Heart left ventricle (tissue), 16 donors: ENCODE measurements around the gene UBALD2. TPM values are rescaled to one million over a fixed set of nuclear protein-coding genes. Genes with fewer than 3 reads are reported as not detected.
A peak's percentile ranks its signal among the peaks of the same experiment; 100 is the strongest.

Experiments used
- ATAC-seq, 4 donors: fragments of 200-7000 bp; cut with Tn5 transposase; one replicate each; pipeline ENCODE4 v1.9.1; 2020 to 2022; ENCODE audit warnings: moderate library complexity in 4 of 4, mild to moderate bottlenecking in 3 of 4, moderate number of reproducible peaks in 1 of 4
- DNase-seq, 5 donors: peaks; one replicate each; pipeline ENCODE4 v3.0.0-alpha.2; 2020
- H3K27ac ChIP-seq, 12 donors: fragments of 200-600 bp; sonication (generic) in 4 of 12; one replicate each; pipeline versions ENCODE4 v1.5.0 to v1.8.0; 2016 to 2022; ENCODE audit warnings: mild to moderate bottlenecking in 2 of 12
- H3K27me3 ChIP-seq, 9 donors: fragments of 200-600 bp; sonication (generic) in 2 of 9; one replicate each; pipeline versions ENCODE4 v1.5.1 to v1.8.0; 2016 to 2022; ENCODE audit warnings: mild to moderate bottlenecking in 3 of 9
- H3K36me3 ChIP-seq, 9 donors: fragments of 200-600 bp; sonication (generic) in 2 of 9; one replicate each; pipeline versions ENCODE4 v1.5.0 to v1.8.0; 2018 to 2022; ENCODE audit warnings: mild to moderate bottlenecking in 2 of 9
- H3K4me1 ChIP-seq, 12 donors: fragments of 200-600 bp; sonication (generic) in 4 of 12; one replicate each; pipeline versions ENCODE4 v1.5.0 to v1.8.0; 2016 to 2022; ENCODE audit warnings: mild to moderate bottlenecking in 3 of 12
- H3K4me3 ChIP-seq, 12 donors: fragments of 200-600 bp; sonication (generic) in 4 of 12; one replicate each; pipeline versions ENCODE4 v1.5.0 to v1.8.0; 2017 to 2022; ENCODE audit warnings: mild to moderate bottlenecking in 9 of 12, moderate library complexity in 4 of 12
- H3K9me3 ChIP-seq, 12 donors: fragments of 200-600 bp; sonication (generic) in 4 of 12; one replicate each; pipeline versions ENCODE4 v1.5.0 to v1.8.0; 2016 to 2022; ENCODE audit warnings: mild to moderate bottlenecking in 1 of 12
- POLR2A ChIP-seq, 2 donors: fragments of 450-650 bp; IDR thresholded peaks; one replicate each; pipeline ENCODE4 v1.6.1; 2017; ENCODE audit warnings: antibody characterized with exemption in 2 of 2, mild to moderate bottlenecking in 2 of 2, moderate library complexity in 2 of 2
- WGBS, 4 donors: extraction: QIAGEN DNeasy Blood & Tissue Kit in 2 of 4; methylation state at CpG; one replicate each; pipeline versions ENCODE4 v1.1.5 to v1.1.7; 2013 to 2018; 5-methylcytosine and 5-hydroxymethylcytosine counted together
- intact Hi-C, 10 donors: fragments of 100-400 bp; cut with DNase I; formaldehyde crosslinking; loops; one replicate each; pipeline versions ENCODE4 v1.11.1 to v1.14.2; 2022
- long read RNA-seq, 3 donors: library from polyadenylated mRNA; unstranded; transcript quantifications; one replicate each; pipeline ENCODE4 v2.0.0, GENCODE V29; 2020 to 2021
- polyA plus RNA-seq, 2 donors: library from polyadenylated mRNA; stranded (reverse); fragments of 200-250 nt; gene quantifications; one replicate each; pipeline ENCODE4 v1.2.3, GENCODE V29; 2013
- total RNA-seq, 9 donors: library from RNA; depleted of rRNA in 2 of 9; stranded (reverse); fragments of >200 nt in 2 of 9; fragmentation: NEBNext Ultra II Directional in 3 of 9; extraction: Animal tissue kit (Norgen Biotek cat#: 25700) in 3 of 9; gene quantifications; one replicate each; pipeline versions ENCODE4 v1.1.0 to v1.2.4, GENCODE V29; 2016 to 2023
- TF ChIP-seq, protein P1 (sequence below), 12 donors: fragments of 200-600 bp; sonication (generic) in 4 of 12; IDR thresholded peaks; one replicate each; pipeline versions ENCODE4 v1.5.0 to v1.8.0; 2018 to 2022; ENCODE audit warnings: antibody characterized with exemption in 12 of 12, mild to moderate bottlenecking in 5 of 12
- donor health status: ischemic (EF 13 %, LVEDD 7.1; RV severe dilation, severe dysfunction).
- donor health status: healthy with polysubstance abuse.
- donor health status: DM: no; HTN: yes; CAD: no.
- donor health status: DM: no; HTN: no; CAD: no.
- donor health status: ischemic (EF 25% LVEDD 6.9; RV normal size, moderate dysfunction).
- donor health status: ischemic (EF 25% LVEDD 5.7; RV mildly dilated, moderate dysfunction).
- donor health status: healthy.
- donor health status: DM: yes; HTN: yes; CAD: no.
- donor health status: ischemic (EF 35%, LVEDD 5.7; RV mildly dilated, moderate dysfunction).
- donor health status: nonischemic (EF 11% LVEDD 7.7; RV severe dilation, severe dysfunction).
- donor health status: DM: yes; HTN: yes; CAD: no.
- donor health status: PGD.
- donor health status: ischemic (EF 29% LVEDD 5.4; RV normal size, mild dysfunction).
- donor health status: nonischemic (EF 23%, LVEDD 6.1; RV moderate dilation, normal function).

UBALD2 gene
- 10 to 100 TPM in 8 of 9 donors, 1 to 10 TPM in 1; 8.5 to 49.8 (median 24.5) TPM for total RNA-seq
- 10 to 100 TPM; 12.5 to 18.5 TPM for polyA plus RNA-seq
- long read RNA-seq, donor 1, transcript UBALD2-201 (3 exons, 1,593 nt), result major isoform, 11 of 17 reads
- long read RNA-seq, donor 1, partial matches to known transcripts, result 0 of 17 reads
- long read RNA-seq, donor 1, other reads (novel, unspliced or antisense), result 6 of 17 reads
- long read RNA-seq, donor 2, partial matches to known transcripts, result 0 of 2 reads
- long read RNA-seq, donor 2, other reads (novel, unspliced or antisense), result 2 of 2 reads
- long read RNA-seq, donor 3, transcript UBALD2-201 (3 exons, 1,593 nt), result major isoform, 12 of 24 reads
- long read RNA-seq, donor 3, partial matches to known transcripts, result 0 of 24 reads
- long read RNA-seq, donor 3, other reads (novel, unspliced or antisense), result 12 of 24 reads

DNA sequence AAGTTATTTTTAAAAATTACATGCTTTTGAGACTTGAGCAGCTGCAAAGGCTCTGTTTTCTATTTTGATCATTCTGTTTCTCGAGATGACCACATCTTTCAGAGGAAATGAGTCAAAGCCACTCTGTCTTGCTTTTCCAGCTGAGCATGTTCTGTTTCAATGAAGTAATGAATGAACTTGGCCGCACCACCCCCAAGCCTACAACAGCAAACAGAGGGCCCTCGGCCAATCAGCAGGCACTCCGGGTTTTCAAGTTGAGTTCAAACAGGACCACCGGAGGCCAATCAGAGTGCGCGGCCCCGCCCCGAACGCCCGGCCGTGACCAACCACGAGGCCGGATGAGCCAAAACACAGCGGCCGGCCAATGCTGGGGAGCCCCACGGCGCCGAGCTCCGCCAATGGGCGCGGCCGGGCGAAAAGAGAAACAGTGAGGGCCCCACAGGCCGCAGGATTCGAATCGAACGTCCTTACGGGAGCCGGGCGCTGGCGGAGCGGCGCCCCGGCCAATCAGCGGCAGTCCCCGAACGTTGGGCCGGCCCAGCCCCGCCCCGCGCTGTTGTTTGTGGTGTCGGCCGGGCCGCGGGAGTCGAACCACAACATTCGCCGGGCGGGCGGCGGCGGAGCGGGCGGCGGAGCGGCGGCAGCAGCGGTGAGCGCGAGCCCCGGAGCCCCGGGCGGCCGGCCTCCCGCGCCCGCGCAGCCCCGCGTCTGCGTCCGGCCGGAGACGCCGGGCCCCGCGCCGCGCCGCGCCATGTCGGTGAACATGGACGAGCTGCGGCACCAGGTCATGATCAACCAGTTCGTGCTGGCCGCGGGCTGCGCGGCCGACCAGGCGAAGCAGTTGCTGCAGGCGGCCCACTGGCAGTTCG lies at the start of gene UBALD2:
UBALD2 (plus strand) TSS at position 594 of the 869 bp plus-strand sequence; CDS start at position 752, 158 bp downstream.
- ATAC-seq, result peak; percentile 95 to 97 (median 96)
- no peaks in the 10 kb centered on the region for H3K27me3 ChIP-seq
- 0% methylated on average over 42 to 94 of the region's 94 CpGs for WGBS, 4 donors
- peaks cover 0 to 12% (median 4%) of the 10 kb centered on the region in 9 donors for H3K36me3 ChIP-seq
- no peaks in the 10 kb centered on the region for H3K9me3 ChIP-seq
- H3K4me3 ChIP-seq, result peak within 1 kb of the TSS; percentile 85 to 99 (median 94)
- peaks cover 11 to 72% (median 43%) of the 10 kb centered on the region in 12 donors for H3K4me1 ChIP-seq
- H3K27ac ChIP-seq, result peak within 1 kb of the TSS; percentile 83 to 98 (median 92)
- peak; percentile 99 to 100 (median 100) for DNase-seq
- intact Hi-C loops, result loop anchor here in 1 of 10 donors (1.0 to 5.0 kb wide), 2 partner anchors 25 to 68 kb away; partner anchors contain the start of gene RNF157
- TF ChIP-seq POLR2A (IDR thresholded peaks at IDR 0.05), result peak; percentile 84 to 94
- TF ChIP-seq, protein P1, sequence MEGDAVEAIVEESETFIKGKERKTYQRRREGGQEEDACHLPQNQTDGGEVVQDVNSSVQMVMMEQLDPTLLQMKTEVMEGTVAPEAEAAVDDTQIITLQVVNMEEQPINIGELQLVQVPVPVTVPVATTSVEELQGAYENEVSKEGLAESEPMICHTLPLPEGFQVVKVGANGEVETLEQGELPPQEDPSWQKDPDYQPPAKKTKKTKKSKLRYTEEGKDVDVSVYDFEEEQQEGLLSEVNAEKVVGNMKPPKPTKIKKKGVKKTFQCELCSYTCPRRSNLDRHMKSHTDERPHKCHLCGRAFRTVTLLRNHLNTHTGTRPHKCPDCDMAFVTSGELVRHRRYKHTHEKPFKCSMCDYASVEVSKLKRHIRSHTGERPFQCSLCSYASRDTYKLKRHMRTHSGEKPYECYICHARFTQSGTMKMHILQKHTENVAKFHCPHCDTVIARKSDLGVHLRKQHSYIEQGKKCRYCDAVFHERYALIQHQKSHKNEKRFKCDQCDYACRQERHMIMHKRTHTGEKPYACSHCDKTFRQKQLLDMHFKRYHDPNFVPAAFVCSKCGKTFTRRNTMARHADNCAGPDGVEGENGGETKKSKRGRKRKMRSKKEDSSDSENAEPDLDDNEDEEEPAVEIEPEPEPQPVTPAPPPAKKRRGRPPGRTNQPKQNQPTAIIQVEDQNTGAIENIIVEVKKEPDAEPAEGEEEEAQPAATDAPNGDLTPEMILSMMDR (IDR thresholded peaks at IDR 0.05), result no peak

DNA sequence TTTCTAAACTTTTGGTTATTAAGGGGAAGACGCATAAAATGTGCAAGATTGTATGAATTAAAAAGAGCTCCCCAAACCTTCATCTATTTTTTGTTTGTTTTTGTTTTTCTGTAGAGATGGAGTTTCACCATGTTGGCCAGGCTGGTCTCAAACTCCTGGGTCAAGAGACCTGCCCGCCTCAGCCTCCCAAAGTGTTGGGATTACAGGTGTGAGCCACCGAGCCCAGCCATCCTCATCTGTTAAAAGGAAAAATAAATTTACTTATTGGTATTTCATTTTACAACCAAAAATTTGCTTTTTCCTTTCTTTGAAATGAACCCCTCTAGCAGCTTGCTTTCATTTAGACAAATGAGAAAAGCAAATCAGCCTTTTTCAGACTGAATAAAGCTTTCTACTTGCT lies 48.1 kb upstream of the UBALD2 start:
- intact Hi-C loops, result no loop called here
- 95 to 98% (median 96%) methylated on average over 3 of the region's 3 CpGs for WGBS, 4 donors

DNA sequence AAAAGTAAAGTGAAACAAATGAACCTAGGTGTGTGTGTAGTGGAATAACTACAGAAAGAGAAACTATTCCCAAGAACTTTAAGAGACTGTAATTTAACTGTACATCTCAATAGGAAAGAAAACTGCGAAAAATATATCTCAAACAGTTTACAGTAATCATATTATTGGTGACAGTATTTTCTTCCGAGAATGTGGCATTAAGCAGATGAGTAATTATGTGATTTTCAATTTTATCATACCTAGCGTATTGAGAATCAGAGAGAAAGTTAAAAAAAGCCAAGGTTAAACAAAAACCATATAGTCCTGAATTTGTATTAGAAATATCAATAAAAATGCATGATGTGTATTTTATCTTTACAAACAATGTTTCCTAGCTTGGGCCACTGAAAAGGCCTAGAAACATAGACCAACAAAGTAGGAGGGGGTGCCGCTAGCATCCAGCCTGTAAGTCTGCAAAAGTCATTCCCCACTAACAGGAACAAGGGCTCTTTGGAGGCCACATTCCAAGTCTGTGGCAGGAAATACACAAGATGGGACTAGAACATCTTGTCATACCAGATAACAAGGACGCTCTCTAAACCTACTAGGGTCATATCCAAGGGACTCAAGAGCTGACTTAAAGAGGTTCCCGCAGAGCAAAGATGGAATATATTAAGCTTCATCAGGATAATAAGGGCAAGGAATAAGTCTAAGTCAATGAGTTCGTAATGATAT lies 45.3 kb upstream of the UBALD2 start:
- intact Hi-C loops, result no loop called here
- H3K4me1 ChIP-seq, result no peaks in the 10 kb centered on the region
- no peaks in the 10 kb centered on the region for H3K36me3 ChIP-seq
- H3K27me3 ChIP-seq, result no peaks in the 10 kb centered on the region
- DNase-seq, result no peak
- no peak overlapping the region for H3K4me3 ChIP-seq
- H3K9me3 ChIP-seq, result no peaks in the 10 kb centered on the region
- no peak overlapping the region for H3K27ac ChIP-seq
- 76 to 85% (median 80%) methylated on average over 7 of the region's 7 CpGs for WGBS, 4 donors
- no peak for TF ChIP-seq POLR2A (IDR thresholded peaks at IDR 0.05)
- TF ChIP-seq, protein P1 (IDR thresholded peaks at IDR 0.05), result no peak
- no peak for ATAC-seq

More for the DNA sequence above, 48.1 kb upstream of the UBALD2 start:
- no peak overlapping the region for H3K4me3 ChIP-seq
- DNase-seq (no peak), ATAC-seq (no peak)
- H3K4me1 ChIP-seq, result no peaks in the 10 kb centered on the region
- H3K9me3 ChIP-seq, result no peaks in the 10 kb centered on the region
- H3K27me3 ChIP-seq, result no peaks in the 10 kb centered on the region
- no peaks in the 10 kb centered on the region for H3K36me3 ChIP-seq
- H3K27ac ChIP-seq, result no peak overlapping the region
- TF ChIP-seq, protein P1 (IDR thresholded peaks at IDR 0.05), result no peak
- TF ChIP-seq POLR2A (IDR thresholded peaks at IDR 0.05), result no peak
